ENCODE data around the gene TLK1.

DNA sequence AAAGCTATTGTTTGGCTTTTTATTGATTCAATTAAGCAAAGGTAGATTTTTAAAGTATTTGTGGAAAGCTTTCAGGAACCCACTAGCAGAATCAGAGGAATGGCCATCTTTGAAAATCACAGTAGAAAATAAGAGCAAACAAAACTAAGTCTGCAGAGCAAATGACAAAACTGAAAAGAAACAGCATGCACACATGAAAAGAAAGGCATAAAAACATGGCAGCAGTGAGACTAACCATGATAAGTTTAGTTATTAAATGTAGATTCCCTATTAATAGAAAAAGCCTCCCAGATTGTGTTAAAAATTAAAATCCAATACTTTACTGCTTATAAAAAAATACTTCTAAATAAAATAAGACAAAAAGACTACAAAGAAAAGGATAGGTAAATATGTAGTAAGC lies 9.1 kb upstream of the TLK1 start:
- no peak for TF ChIP-seq RAD21 (IDR thresholded peaks at IDR 0.05)
- TF ChIP-seq, protein P1, sequence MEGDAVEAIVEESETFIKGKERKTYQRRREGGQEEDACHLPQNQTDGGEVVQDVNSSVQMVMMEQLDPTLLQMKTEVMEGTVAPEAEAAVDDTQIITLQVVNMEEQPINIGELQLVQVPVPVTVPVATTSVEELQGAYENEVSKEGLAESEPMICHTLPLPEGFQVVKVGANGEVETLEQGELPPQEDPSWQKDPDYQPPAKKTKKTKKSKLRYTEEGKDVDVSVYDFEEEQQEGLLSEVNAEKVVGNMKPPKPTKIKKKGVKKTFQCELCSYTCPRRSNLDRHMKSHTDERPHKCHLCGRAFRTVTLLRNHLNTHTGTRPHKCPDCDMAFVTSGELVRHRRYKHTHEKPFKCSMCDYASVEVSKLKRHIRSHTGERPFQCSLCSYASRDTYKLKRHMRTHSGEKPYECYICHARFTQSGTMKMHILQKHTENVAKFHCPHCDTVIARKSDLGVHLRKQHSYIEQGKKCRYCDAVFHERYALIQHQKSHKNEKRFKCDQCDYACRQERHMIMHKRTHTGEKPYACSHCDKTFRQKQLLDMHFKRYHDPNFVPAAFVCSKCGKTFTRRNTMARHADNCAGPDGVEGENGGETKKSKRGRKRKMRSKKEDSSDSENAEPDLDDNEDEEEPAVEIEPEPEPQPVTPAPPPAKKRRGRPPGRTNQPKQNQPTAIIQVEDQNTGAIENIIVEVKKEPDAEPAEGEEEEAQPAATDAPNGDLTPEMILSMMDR (IDR thresholded peaks at IDR 0.05; ENCODE audit: low read depth, low read length, missing input control), result no peak
